Suprapubic skin (tissue), 4 donors: ENCODE measurements around the gene ABI3BP. TPM values are rescaled to one million over a fixed set of nuclear protein-coding genes. Genes with fewer than 3 reads are reported as not detected.

Source experiments
- DNase-seq, 2 donors: peaks; one replicate each; pipeline ENCODE4 v3.0.0-alpha.2; 2019; ENCODE audit warnings: low spot score in 2 of 2
- H3K27ac ChIP-seq: fragments of 200-600 bp; sonication (generic); one replicate; pipeline ENCODE4 v1.5.1; 2019
- H3K27me3 ChIP-seq: fragments of 200-600 bp; sonication (generic); one replicate; pipeline ENCODE4 v1.5.1; 2019
- H3K36me3 ChIP-seq: fragments of 200-600 bp; sonication (generic); one replicate; pipeline ENCODE4 v1.5.1; 2019
- H3K4me1 ChIP-seq: fragments of 200-600 bp; sonication (generic); one replicate; pipeline ENCODE4 v1.5.1; 2019
- H3K4me3 ChIP-seq: fragments of 200-600 bp; sonication (generic); one replicate; pipeline ENCODE4 v1.5.1; 2019; ENCODE audit warnings: mild to moderate bottlenecking
- H3K9me3 ChIP-seq: fragments of 200-600 bp; sonication (generic); one replicate; pipeline ENCODE4 v1.5.1; 2019
- CTCF ChIP-seq, 2 donors: fragments of 200-600 bp in 1 of 2; fragments of 450-650 bp in 1 of 2; sonication (generic) in 1 of 2; IDR thresholded peaks; one replicate each; pipeline ENCODE4 v1.5.1; 2016 to 2019; ENCODE audit warnings: antibody characterized with exemption in 2 of 2, mild to moderate bottlenecking in 1 of 2, moderate library complexity in 1 of 2
- EP300 ChIP-seq: sonication (generic); formaldehyde crosslinking; IDR thresholded peaks from one replicate; pipeline ENCODE4 v1.6.1; 2017; ENCODE audit warnings: antibody characterized with exemption
- POLR2A ChIP-seq, 2 donors: fragments of 450-650 bp; IDR thresholded peaks; one replicate each; pipeline ENCODE4 v1.6.1; 2017; ENCODE audit warnings: antibody characterized with exemption in 2 of 2, mild to moderate bottlenecking in 2 of 2, moderate library complexity in 2 of 2
- POLR2AphosphoS5 ChIP-seq, 3 donors: sonication (generic); formaldehyde crosslinking; IDR thresholded peaks; one replicate each; pipeline ENCODE4 v1.6.1; 2017; ENCODE audit warnings: antibody characterized with exemption in 3 of 3
- WGBS: methylation state at CpG from one replicate; pipeline ENCODE4 v1.1.5; 2018; 5-methylcytosine and 5-hydroxymethylcytosine counted together
- total RNA-seq, 4 donors: library from RNA; depleted of rRNA; stranded (reverse); fragments of >200 nt; gene quantifications; one replicate each; pipeline ENCODE4 v1.1.0, GENCODE V29; 2016

ABI3BP gene
- total RNA-seq, 4 donors from 2014 or later = 20.6 to 54.4 (median 38.4) TPM

GRCh38 chr3:100912976-100913545 lies 80.2 kb downstream of the ABI3BP start:
- 93% methylated on average over 4 of the region's 4 CpGs for WGBS
- no peak for TF ChIP-seq CTCF (IDR thresholded peaks at IDR 0.05)
- TF ChIP-seq EP300 = no peak
- TF ChIP-seq POLR2A (IDR thresholded peaks at IDR 0.05) = no peak
- TF ChIP-seq POLR2AphosphoS5 (IDR thresholded peaks at IDR 0.05) = no peak
- Histone ChIP-seq H3K27ac (no peak overlapping the region), H3K4me3 (no peak overlapping the region), H3K9me3 (no peaks in the 10 kb centered on the region), H3K4me1 (peaks cover 15% of the 10 kb centered on the region), H3K36me3 (no peaks in the 10 kb centered on the region), H3K27me3 (no peaks in the 10 kb centered on the region)
- no peak for DNase-seq

GRCh38 chr3:100912571-100912970 lies 80.7 kb downstream of the ABI3BP start:
- 95% methylated on average over 6 of the region's 6 CpGs for WGBS

GRCh38 chr3:100911956-100912355 lies 81.3 kb downstream of the ABI3BP start:
- H3K9me3 ChIP-seq = no peaks in the 10 kb centered on the region
- H3K27ac ChIP-seq = no peak overlapping the region
- WGBS = 93% methylated on average over 6 of the region's 6 CpGs
- peaks cover 15% of the 10 kb centered on the region for H3K4me1 ChIP-seq
- DNase-seq = no peak
- TF ChIP-seq POLR2A (IDR thresholded peaks at IDR 0.05) = no peak
- no peak for TF ChIP-seq EP300
- TF ChIP-seq CTCF (IDR thresholded peaks at IDR 0.05) = no peak
- TF ChIP-seq POLR2AphosphoS5 (IDR thresholded peaks at IDR 0.05) = no peak
- no peaks in the 10 kb centered on the region for H3K36me3 ChIP-seq
- H3K27me3 ChIP-seq = no peaks in the 10 kb centered on the region
- H3K4me3 ChIP-seq = no peak overlapping the region

More at GRCh38 chr3:100912571-100912970, 80.7 kb downstream of the ABI3BP start:
- TF ChIP-seq CTCF (IDR thresholded peaks at IDR 0.05) (no peak), EP300 (no peak), POLR2A (IDR thresholded peaks at IDR 0.05) (no peak), POLR2AphosphoS5 (IDR thresholded peaks at IDR 0.05) (no peak)
- H3K4me1 ChIP-seq = peaks cover 15% of the 10 kb centered on the region
- H3K36me3 ChIP-seq = no peaks in the 10 kb centered on the region
- H3K27ac ChIP-seq = no peak overlapping the region
- no peak for DNase-seq
- H3K9me3 ChIP-seq = no peaks in the 10 kb centered on the region
- no peak overlapping the region for H3K4me3 ChIP-seq
- H3K27me3 ChIP-seq = no peaks in the 10 kb centered on the region

GRCh38 chr3:100910986-100911385 lies 82.2 kb downstream of the ABI3BP start:
- 74% methylated on average over 2 of the region's 2 CpGs for WGBS
- H3K9me3 ChIP-seq = no peaks in the 10 kb centered on the region
- no peaks in the 10 kb centered on the region for H3K36me3 ChIP-seq
- H3K27ac ChIP-seq = no peak overlapping the region
- TF ChIP-seq CTCF (IDR thresholded peaks at IDR 0.05) (no peak), EP300 (no peak), POLR2A (IDR thresholded peaks at IDR 0.05) (no peak), POLR2AphosphoS5 (IDR thresholded peaks at IDR 0.05) (no peak)
- no peak overlapping the region for H3K4me3 ChIP-seq
- no peaks in the 10 kb centered on the region for H3K27me3 ChIP-seq
- peaks cover 15% of the 10 kb centered on the region for H3K4me1 ChIP-seq
- DNase-seq = no peak

GRCh38 chr3:100902572-100902971 lies 90.6 kb downstream of the ABI3BP start:
- no peaks in the 10 kb centered on the region for H3K9me3 ChIP-seq
- H3K27ac ChIP-seq = no peak overlapping the region
- H3K4me1 ChIP-seq = peaks cover 15% of the 10 kb centered on the region
- TF ChIP-seq POLR2AphosphoS5 (IDR thresholded peaks at IDR 0.05) (no peak), CTCF (IDR thresholded peaks at IDR 0.05) (no peak), EP300 (no peak), POLR2A (IDR thresholded peaks at IDR 0.05) (no peak)
- DNase-seq = no peak
- H3K36me3 ChIP-seq = no peaks in the 10 kb centered on the region
- no peak overlapping the region for H3K4me3 ChIP-seq
- H3K27me3 ChIP-seq = no peaks in the 10 kb centered on the region
- 51% methylated on average over 5 of the region's 5 CpGs for WGBS
